Measurements from ENCODE around the gene CYP4A11. TPM values are rescaled to one million over a fixed set of nuclear protein-coding genes. Genes with fewer than 3 reads are reported as not detected.
"Not testable (repeated sequence)": the region's sequence is repeated elsewhere in the genome, so short reads cannot be mapped to it uniquely, and the experiment has no call there.

Gene CYP4A11
- polyA plus RNA-seq, 1 of the 3 experiments (the other 2 are of a cell fraction): not detected

DNA sequence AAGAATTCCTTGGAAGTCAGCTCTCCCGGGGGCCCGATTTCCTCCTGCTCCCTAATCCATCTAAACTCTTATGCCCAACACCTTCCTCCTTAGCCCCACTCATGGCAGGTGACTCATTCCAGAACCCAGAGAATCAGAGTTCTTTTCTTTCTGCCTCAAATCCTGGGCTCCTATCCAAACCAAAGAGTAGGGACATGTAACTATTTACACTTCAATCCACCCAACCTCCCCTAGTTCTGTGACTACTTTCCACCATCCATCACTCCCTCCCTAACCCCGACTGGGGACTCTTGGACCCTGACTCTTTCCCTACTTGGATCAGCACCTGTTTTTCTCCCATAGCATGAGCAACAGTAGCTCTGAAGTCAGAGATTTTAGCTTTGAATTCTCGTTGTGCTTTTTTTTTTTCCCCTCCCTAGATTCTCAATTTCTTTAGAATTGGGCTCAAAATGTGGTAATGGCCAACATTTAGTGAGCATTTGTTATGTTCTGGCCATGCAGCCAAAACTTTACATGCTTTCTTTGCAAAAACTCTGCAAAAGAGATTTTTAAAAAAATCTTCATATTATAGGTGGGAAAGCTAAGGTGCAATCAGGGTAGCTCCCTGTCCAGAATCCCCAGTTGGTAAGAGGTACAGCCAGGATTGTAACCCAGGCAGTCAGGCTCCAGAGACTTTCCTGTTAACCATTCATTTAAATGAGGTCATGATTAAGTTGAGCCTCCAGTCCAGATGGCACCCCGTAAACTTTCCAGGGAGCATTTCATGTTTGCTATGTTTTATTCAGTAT lies 7.5 kb upstream of the CYP4A11 start:
- H3F3A ChIP-seq (replicated peaks; ENCODE audit: insufficient read depth): no peaks in the 10 kb centered on the region
- TF ChIP-seq GABPA (IDR thresholded peaks at IDR 0.05; ENCODE audit: low read depth) (no peak), NFIC (IDR thresholded peaks at IDR 0.05; ENCODE audit: borderline replicate concordance) (no peak), CHD2 (IDR thresholded peaks at IDR 0.05; ENCODE audit: low read length, partially characterized antibody) (no peak), MXI1 (IDR thresholded peaks at IDR 0.05; ENCODE audit: low read depth, low read length) (no peak), TCF12 (IDR thresholded peaks at IDR 0.05) (no peak)
- TF ChIP-seq, protein P1, sequence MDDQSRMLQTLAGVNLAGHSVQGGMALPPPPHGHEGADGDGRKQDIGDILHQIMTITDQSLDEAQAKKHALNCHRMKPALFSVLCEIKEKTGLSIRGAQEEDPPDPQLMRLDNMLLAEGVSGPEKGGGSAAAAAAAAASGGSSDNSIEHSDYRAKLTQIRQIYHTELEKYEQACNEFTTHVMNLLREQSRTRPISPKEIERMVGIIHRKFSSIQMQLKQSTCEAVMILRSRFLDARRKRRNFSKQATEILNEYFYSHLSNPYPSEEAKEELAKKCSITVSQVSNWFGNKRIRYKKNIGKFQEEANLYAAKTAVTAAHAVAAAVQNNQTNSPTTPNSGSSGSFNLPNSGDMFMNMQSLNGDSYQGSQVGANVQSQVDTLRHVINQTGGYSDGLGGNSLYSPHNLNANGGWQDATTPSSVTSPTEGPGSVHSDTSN (IDR thresholded peaks at IDR 0.05): no peak
- no peak overlapping the region for H3K27ac ChIP-seq (ENCODE audit: low read depth in 2 of 2, low read length in 1 of 2)
- no peak overlapping the region for H2AFZ ChIP-seq (ENCODE audit: low read depth)
- POLR2A ChIA-PET: no interaction called here
- H4K20me1 ChIP-seq (ENCODE audit: insufficient read depth): no peaks in the 10 kb centered on the region
- no peaks in the 10 kb centered on the region for H3K4me1 ChIP-seq (ENCODE audit: control insufficient read depth in 1 of 2, insufficient read depth in 2 of 2, low read depth in 1 of 2, low read length in 1 of 2)
- no peaks in the 10 kb centered on the region for H3K9me3 ChIP-seq
- no peaks in the 10 kb centered on the region for H3K36me3 ChIP-seq (replicated peaks in 1 of 2; ENCODE audit: control insufficient read depth in 1 of 2, insufficient read depth in 2 of 2, low read length in 1 of 2)
- WGBS (ENCODE audit: low lambda C conversion rate): 1% methylated on average over 4 of the region's 5 CpGs
- no peak overlapping the region for H3K4me2 ChIP-seq
- H3K27me3 ChIP-seq (ENCODE audit: insufficient read depth): no peaks in the 10 kb centered on the region; the same call in 1 of the 2 replicates
- no peak overlapping the region for H3K9ac ChIP-seq
- H3K9me2 ChIP-seq: no peaks in the 10 kb centered on the region
- H3K4me3 ChIP-seq (ENCODE audit: low read depth in 2 of 2, low read length in 1 of 2): no peak overlapping the region
- CTCF ChIA-PET: interaction anchor here (0.8 kb wide), 1 partner anchor 201 kb away, joined by 3 read pairs; no protein-coding TSS in a partner anchor
- DNase-seq: no peak
- no peaks in the 10 kb centered on the region for H3K79me2 ChIP-seq (ENCODE audit: insufficient read depth)

DNA sequence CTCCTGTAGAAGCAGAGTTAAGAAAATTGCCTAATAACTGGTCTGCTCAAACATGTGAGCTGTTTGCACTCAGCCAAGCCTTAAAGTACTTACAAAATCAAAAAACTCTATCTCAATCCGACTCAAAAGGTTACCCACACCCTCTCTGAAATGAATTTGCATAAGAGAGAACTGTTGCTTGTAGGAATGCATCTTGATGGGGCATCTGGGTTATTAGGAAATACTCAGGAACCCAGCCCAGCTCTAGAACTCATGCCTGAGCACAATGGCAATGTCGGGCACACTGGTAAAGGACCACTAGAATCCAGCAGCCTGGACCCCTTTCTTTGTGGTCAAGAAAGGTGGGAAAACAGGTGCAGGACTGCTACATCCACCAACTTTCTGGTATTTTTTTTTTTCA lies 6.4 kb upstream of the CYP4A11 start:
- H3K4me3 ChIP-seq (ENCODE audit: low read depth in 2 of 2, low read length in 1 of 2); H3K4me2 ChIP-seq; H3F3A ChIP-seq (replicated peaks; ENCODE audit: insufficient read depth); H3K27me3 ChIP-seq (ENCODE audit: insufficient read depth); H3K79me2 ChIP-seq (ENCODE audit: insufficient read depth); H3K9ac ChIP-seq; H4K20me1 ChIP-seq (ENCODE audit: insufficient read depth); H3K27ac ChIP-seq (ENCODE audit: low read depth in 2 of 2, low read length in 1 of 2); H3K9me2 ChIP-seq; H3K9me3 ChIP-seq; H3K4me1 ChIP-seq (ENCODE audit: control insufficient read depth in 1 of 2, insufficient read depth in 2 of 2, low read depth in 1 of 2, low read length in 1 of 2); POLR2A ChIA-PET; CTCF ChIA-PET; H2AFZ ChIP-seq (ENCODE audit: low read depth); H3K36me3 ChIP-seq (replicated peaks in 1 of 2; ENCODE audit: control insufficient read depth in 1 of 2, insufficient read depth in 2 of 2, low read length in 1 of 2); DNase-seq: not testable (repeated sequence)
- 4% methylated on average over 2 of the region's 2 CpGs for WGBS (ENCODE audit: low lambda C conversion rate)

DNA sequence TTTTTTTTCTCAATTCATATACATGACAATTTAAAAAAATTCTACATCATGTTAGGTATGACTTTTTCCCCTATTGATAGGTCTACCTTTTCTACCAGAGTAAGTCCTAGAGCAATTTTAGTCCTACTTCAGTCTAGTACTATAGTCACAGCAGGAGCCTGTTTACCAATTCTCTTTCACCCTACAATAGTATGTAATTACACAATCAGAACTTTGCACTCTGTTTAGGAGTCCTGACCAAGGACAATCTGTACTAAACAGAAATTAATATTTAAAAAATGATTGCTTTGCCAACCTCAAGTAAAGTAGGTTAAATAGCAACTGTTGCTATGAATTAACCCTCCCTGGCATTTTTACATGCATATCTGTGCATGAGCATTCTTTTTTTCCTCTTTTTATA lies 810 bp upstream of the CYP4A11 start:
- H4K20me1 ChIP-seq (ENCODE audit: insufficient read depth): no peaks in the 10 kb centered on the region
- H3K4me3 ChIP-seq (ENCODE audit: low read depth in 2 of 2, low read length in 1 of 2): no peak overlapping the region
- CTCF ChIA-PET: no interaction called here

More for the DNA sequence above, 810 bp upstream of the CYP4A11 start:
- no peak overlapping the region for H3K4me2 ChIP-seq
- H2AFZ ChIP-seq (ENCODE audit: low read depth): no peak overlapping the region
- H3K4me1 ChIP-seq (ENCODE audit: control insufficient read depth in 1 of 2, insufficient read depth in 2 of 2, low read depth in 1 of 2, low read length in 1 of 2): no peaks in the 10 kb centered on the region
- TF ChIP-seq, protein P2, sequence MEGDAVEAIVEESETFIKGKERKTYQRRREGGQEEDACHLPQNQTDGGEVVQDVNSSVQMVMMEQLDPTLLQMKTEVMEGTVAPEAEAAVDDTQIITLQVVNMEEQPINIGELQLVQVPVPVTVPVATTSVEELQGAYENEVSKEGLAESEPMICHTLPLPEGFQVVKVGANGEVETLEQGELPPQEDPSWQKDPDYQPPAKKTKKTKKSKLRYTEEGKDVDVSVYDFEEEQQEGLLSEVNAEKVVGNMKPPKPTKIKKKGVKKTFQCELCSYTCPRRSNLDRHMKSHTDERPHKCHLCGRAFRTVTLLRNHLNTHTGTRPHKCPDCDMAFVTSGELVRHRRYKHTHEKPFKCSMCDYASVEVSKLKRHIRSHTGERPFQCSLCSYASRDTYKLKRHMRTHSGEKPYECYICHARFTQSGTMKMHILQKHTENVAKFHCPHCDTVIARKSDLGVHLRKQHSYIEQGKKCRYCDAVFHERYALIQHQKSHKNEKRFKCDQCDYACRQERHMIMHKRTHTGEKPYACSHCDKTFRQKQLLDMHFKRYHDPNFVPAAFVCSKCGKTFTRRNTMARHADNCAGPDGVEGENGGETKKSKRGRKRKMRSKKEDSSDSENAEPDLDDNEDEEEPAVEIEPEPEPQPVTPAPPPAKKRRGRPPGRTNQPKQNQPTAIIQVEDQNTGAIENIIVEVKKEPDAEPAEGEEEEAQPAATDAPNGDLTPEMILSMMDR (IDR thresholded peaks at IDR 0.05): no peak
- TF ChIP-seq EP300 (IDR thresholded peaks at IDR 0.05; ENCODE audit: borderline replicate concordance in 1 of 2, low read depth in 1 of 2, low read length in 1 of 2) (no peak), TEAD4 (IDR thresholded peaks at IDR 0.05; ENCODE audit: borderline replicate concordance, insufficient read depth) (no peak), ELF1 (IDR thresholded peaks at IDR 0.05) (no peak), JUND (IDR thresholded peaks at IDR 0.05) (no peak), GABPA (IDR thresholded peaks at IDR 0.05; ENCODE audit: low read depth) (no peak), CHD2 (IDR thresholded peaks at IDR 0.05; ENCODE audit: low read length, partially characterized antibody) (no peak), TAF1 (IDR thresholded peaks at IDR 0.05; ENCODE audit: borderline replicate concordance, low read depth, low read length) (no peak), MEF2A (IDR thresholded peaks at IDR 0.05; ENCODE audit: borderline replicate concordance, low read depth) (no peak)
- TF ChIP-seq, protein P3, sequence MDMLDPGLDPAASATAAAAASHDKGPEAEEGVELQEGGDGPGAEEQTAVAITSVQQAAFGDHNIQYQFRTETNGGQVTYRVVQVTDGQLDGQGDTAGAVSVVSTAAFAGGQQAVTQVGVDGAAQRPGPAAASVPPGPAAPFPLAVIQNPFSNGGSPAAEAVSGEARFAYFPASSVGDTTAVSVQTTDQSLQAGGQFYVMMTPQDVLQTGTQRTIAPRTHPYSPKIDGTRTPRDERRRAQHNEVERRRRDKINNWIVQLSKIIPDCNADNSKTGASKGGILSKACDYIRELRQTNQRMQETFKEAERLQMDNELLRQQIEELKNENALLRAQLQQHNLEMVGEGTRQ (IDR thresholded peaks at IDR 0.05; ENCODE audit: borderline replicate concordance, low read depth, low read length): no peak
- no peak overlapping the region for H3K9ac ChIP-seq
- no peaks in the 10 kb centered on the region for H3K9me2 ChIP-seq
- no peak overlapping the region for H3K27ac ChIP-seq (ENCODE audit: low read depth in 2 of 2, low read length in 1 of 2)
- no peaks in the 10 kb centered on the region for H3K79me2 ChIP-seq (ENCODE audit: insufficient read depth)
- H3K9me3 ChIP-seq: no peaks in the 10 kb centered on the region
- DNase-seq: no peak
- no peaks in the 10 kb centered on the region for H3K36me3 ChIP-seq (replicated peaks in 1 of 2; ENCODE audit: control insufficient read depth in 1 of 2, insufficient read depth in 2 of 2, low read length in 1 of 2)
- POLR2A ChIA-PET: no interaction called here
- no peaks in the 10 kb centered on the region for H3F3A ChIP-seq (replicated peaks; ENCODE audit: insufficient read depth)
- H3K27me3 ChIP-seq (ENCODE audit: insufficient read depth): no peaks in the 10 kb centered on the region; the same call in 1 of the 2 replicates
